HL-60 (cell line): ENCODE data around the gene KCNJ6.

Experiments
- CTCF ChIP-seq: IDR thresholded peaks from one replicate; pipeline ENCODE4 v1.5.1; 2011; ENCODE audit warnings: low read length, control low read depth, inconsistent platforms; ENCODE audit not compliant: insufficient read depth
- POLR2AphosphoS5 ChIP-seq: IDR thresholded peaks from 2 replicates; pipeline ENCODE4 v1.6.1; 2012; ENCODE audit warnings: low read depth
- REST ChIP-seq: IDR thresholded peaks from 2 replicates; pipeline ENCODE4 v1.6.1; 2012; ENCODE audit warnings: low read depth; ENCODE audit not compliant: insufficient replicate concordance

- no peak for TF ChIP-seq CTCF
- TF ChIP-seq POLR2AphosphoS5 = no peak
- no peak for TF ChIP-seq REST
Observed at GRCh38 chr21:37734846-37735245, 181.4 kb downstream of the KCNJ6 start.
